Tibial artery (tissue), 4 donors: Measurements from ENCODE around the gene JADE2.

Experiments
- DNase-seq, 2 donors: peaks; one replicate each; pipeline ENCODE4 v3.0.0-alpha.2; 2019
- H3K27ac ChIP-seq, 2 donors: fragments of 200-600 bp; sonication (generic) in 1 of 2; 1 replicate in 1 of 2; 2 replicates in 1 of 2; pipeline ENCODE4 v1.5.1; 2018 to 2019; ENCODE audit warnings: mild to moderate bottlenecking in 1 of 2
- H3K27me3 ChIP-seq, 2 donors: fragments of 200-600 bp; sonication (generic) in 1 of 2; one replicate each; pipeline versions ENCODE4 v1.5.1 to v1.6.0; 2016 to 2019
- H3K36me3 ChIP-seq, 3 donors: fragments of 200-600 bp; sonication (generic) in 2 of 3; one replicate each; pipeline ENCODE4 v1.5.1; 2016 to 2019; ENCODE audit warnings: mild to moderate bottlenecking in 2 of 3
- H3K4me1 ChIP-seq, 4 donors: fragments of 200-600 bp; sonication (generic) in 2 of 4; 1 replicate in 3 of 4; 2 replicates in 1 of 4; pipeline ENCODE4 v1.5.1; 2016 to 2019
- H3K4me3 ChIP-seq, 2 donors: fragments of 200-600 bp; sonication (generic) in 1 of 2; 1 replicate in 1 of 2; 2 replicates in 1 of 2; pipeline ENCODE4 v1.5.1; 2018 to 2019; ENCODE audit warnings: mild to moderate bottlenecking in 2 of 2
- H3K9me3 ChIP-seq, 3 donors: fragments of 200-600 bp; sonication (generic) in 1 of 3; one replicate each; pipeline ENCODE4 v1.5.1; 2016 to 2019
- CTCF ChIP-seq, 2 experiments: fragments of 200-600 bp in 1 of 2; fragments of 450-650 bp in 1 of 2; IDR thresholded peaks; one replicate each; pipeline ENCODE4 v1.5.1; 2017 to 2019; ENCODE audit warnings: antibody characterized with exemption in 2 of 2, mild to moderate bottlenecking in 1 of 2, moderate library complexity in 1 of 2
- intact Hi-C: fragments of 100-400 bp; cut with DNase I; formaldehyde crosslinking; loops from one replicate; pipeline ENCODE4 v1.15.0; 2023; ENCODE audit warnings: low total_unique reads

The JADE2 gene

GRCh38 chr5:134533115-134533815, 7.8 kb downstream of the JADE2 start:
- H3K27ac ChIP-seq, result peak overlapping the region; percentile 67 to 97
- intact Hi-C loops, result no loop called here
- no peak for TF ChIP-seq CTCF (IDR thresholded peaks at IDR 0.05)
- no peaks in the 10 kb centered on the region for H3K9me3 ChIP-seq
- peaks cover 19 to 37% (median 27%) of the 10 kb centered on the region in 3 donors for H3K36me3 ChIP-seq
- no peaks in the 10 kb centered on the region for H3K27me3 ChIP-seq
- H3K4me3 ChIP-seq, result no peak overlapping the region
- H3K4me1 ChIP-seq, result peaks cover 0 to 76% (median 69%) of the 10 kb centered on the region in 4 donors
- DNase-seq, result peak; percentile 91 to 96

GRCh38 chr5:134534058-134534725, 8.7 kb downstream of the JADE2 start:
- H3K27ac ChIP-seq, result peak overlapping the region; percentile 67 to 97
- peaks cover 0 to 67% (median 60%) of the 10 kb centered on the region in 4 donors for H3K4me1 ChIP-seq
- intact Hi-C loops, result no loop called here
- H3K36me3 ChIP-seq, result peaks cover 27 to 46% (median 34%) of the 10 kb centered on the region in 3 donors
- no peak for TF ChIP-seq CTCF (IDR thresholded peaks at IDR 0.05)
- DNase-seq, result no peak
- no peaks in the 10 kb centered on the region for H3K27me3 ChIP-seq
- H3K9me3 ChIP-seq, result no peaks in the 10 kb centered on the region
- no peak overlapping the region for H3K4me3 ChIP-seq

- no peaks in the 10 kb centered on the region for H3K27me3 ChIP-seq
- peaks cover 0 to 61% (median 54%) of the 10 kb centered on the region in 4 donors for H3K4me1 ChIP-seq
- H3K36me3 ChIP-seq, result peaks cover 32 to 51% (median 39%) of the 10 kb centered on the region in 3 donors
- H3K9me3 ChIP-seq, result no peaks in the 10 kb centered on the region
- H3K4me3 ChIP-seq, result no peak overlapping the region
- peak overlapping the region in 1 of 2 donors; percentile 97 for H3K27ac ChIP-seq
- DNase-seq, result no peak
- intact Hi-C loops, result no loop called here
- TF ChIP-seq CTCF (IDR thresholded peaks at IDR 0.05), result no peak
Observed at GRCh38 chr5:134534726-134535110, 9.2 kb downstream of the JADE2 start.

- DNase-seq, result no peak
- no peak for TF ChIP-seq CTCF (IDR thresholded peaks at IDR 0.05)
- Histone ChIP-seq H3K4me3 (no peak overlapping the region), H3K27ac (no peak overlapping the region), H3K9me3 (no peaks in the 10 kb centered on the region), H3K36me3 (peaks cover 53 to 73% (median 57%) of the 10 kb centered on the region in 3 donors), H3K27me3 (no peaks in the 10 kb centered on the region), H3K4me1 (peaks cover 0 to 41% (median 33%) of the 10 kb centered on the region in 4 donors)
- intact Hi-C loops, result no loop called here
Observed at GRCh38 chr5:134536876-134537275, 11.4 kb downstream of the JADE2 start.

- intact Hi-C loops, result no loop called here
- Histone ChIP-seq H3K9me3 (no peaks in the 10 kb centered on the region), H3K27ac (no peak overlapping the region), H3K27me3 (no peaks in the 10 kb centered on the region), H3K4me3 (no peak overlapping the region), H3K36me3 (peaks cover 57 to 77% (median 57%) of the 10 kb centered on the region in 3 donors), H3K4me1 (peaks cover 0 to 37% (median 30%) of the 10 kb centered on the region in 4 donors)
- DNase-seq, result no peak
- TF ChIP-seq CTCF (IDR thresholded peaks at IDR 0.05), result no peak
Observed at GRCh38 chr5:134537297-134537696, 11.8 kb downstream of the JADE2 start.
